Cardiac muscle cell (in vitro differentiated cells and primary cell): ENCODE results near the gene MED4. TPM values are rescaled to one million over a fixed set of nuclear protein-coding genes. Genes with fewer than 3 reads are reported as not detected.

Source experiments
- DNase-seq, 2 donors: peaks; one replicate each; pipeline versions ENCODE4 v3.0.0 to v3.0.0-alpha.2; 2010 to 2017; ENCODE audit warnings: low read depth in 1 of 2, low spot score in 1 of 2
- H3K27ac ChIP-seq: fragments of 200-600 bp; sonication (generic); 2 replicates; pipeline ENCODE4 v1.5.1; 2016
- H3K27me3 ChIP-seq: fragments of 200-600 bp; sonication (generic); 2 replicates; pipeline ENCODE4 v1.6.0; 2016; ENCODE audit warnings: control low read depth
- H3K36me3 ChIP-seq: fragments of 200-600 bp; sonication (generic); 2 replicates; pipeline ENCODE4 v1.5.1; 2016; ENCODE audit warnings: control low read depth
- H3K4me1 ChIP-seq: fragments of 200-600 bp; sonication (generic); 2 replicates; pipeline ENCODE4 v1.8.1; 2017; ENCODE audit warnings: low read depth, mild to moderate bottlenecking, mixed run types
- H3K4me3 ChIP-seq: fragments of 200-600 bp; sonication (generic); 2 replicates; pipeline ENCODE4 v1.5.1; 2016; ENCODE audit warnings: mild to moderate bottlenecking
- H3K9me3 ChIP-seq: fragments of 200-600 bp; sonication (generic); 2 replicates; pipeline ENCODE4 v1.5.1; 2017; ENCODE audit warnings: low read depth, mild to moderate bottlenecking, control low read depth
- polyA plus RNA-seq: library from polyadenylated mRNA; unstranded; fragments of >200 nt; fragmentation: Nextera tagmentation; extraction: Ambion mirVana; gene quantifications from 2 replicates; pipeline ENCODE4 v1.2.1, GENCODE V29; 2016
- total RNA-seq: library from RNA; depleted of rRNA; stranded (reverse); fragments of >200 nt; gene quantifications from 2 replicates; pipeline ENCODE4 v1.2.3, GENCODE V29; 2016
- TF ChIP-seq, protein P1 (sequence below): IDR thresholded peaks from 2 replicates; pipeline ENCODE4 v1.5.1; 2012; ENCODE audit warnings: low read depth, mild to moderate bottlenecking, low read length

MED4 gene
- total and polyA plus RNA-seq, 2 experiments from 2014 or later: 22.4 to 77.3 TPM

DNA sequence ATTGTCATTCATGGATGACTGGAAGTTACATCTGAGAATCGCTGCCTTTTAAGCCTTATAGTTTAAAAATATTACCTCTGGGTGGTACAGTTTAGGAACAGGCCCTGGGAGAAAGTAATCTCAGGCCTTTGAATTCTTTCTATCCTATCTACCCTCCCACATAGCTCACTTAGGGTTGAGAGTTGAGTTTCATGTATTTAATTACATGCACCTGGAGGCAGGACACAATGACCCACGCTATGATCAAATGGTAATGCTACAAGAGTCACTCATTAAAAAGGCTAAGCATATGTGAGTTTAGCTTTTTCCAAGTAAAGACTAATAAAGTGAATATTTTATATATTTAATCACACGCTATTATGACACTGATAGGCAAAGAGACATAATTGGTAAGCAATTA lies 25.3 kb upstream of the MED4 start:
- Histone ChIP-seq H3K27me3 (no peaks in the 10 kb centered on the region), H3K27ac (no peak overlapping the region), H3K36me3 (no peaks in the 10 kb centered on the region), H3K4me3 (no peak overlapping the region), H3K9me3 (no peaks in the 10 kb centered on the region), H3K4me1 (peaks cover 3% of the 10 kb centered on the region)
- no peak for DNase-seq
- TF ChIP-seq, protein P1, sequence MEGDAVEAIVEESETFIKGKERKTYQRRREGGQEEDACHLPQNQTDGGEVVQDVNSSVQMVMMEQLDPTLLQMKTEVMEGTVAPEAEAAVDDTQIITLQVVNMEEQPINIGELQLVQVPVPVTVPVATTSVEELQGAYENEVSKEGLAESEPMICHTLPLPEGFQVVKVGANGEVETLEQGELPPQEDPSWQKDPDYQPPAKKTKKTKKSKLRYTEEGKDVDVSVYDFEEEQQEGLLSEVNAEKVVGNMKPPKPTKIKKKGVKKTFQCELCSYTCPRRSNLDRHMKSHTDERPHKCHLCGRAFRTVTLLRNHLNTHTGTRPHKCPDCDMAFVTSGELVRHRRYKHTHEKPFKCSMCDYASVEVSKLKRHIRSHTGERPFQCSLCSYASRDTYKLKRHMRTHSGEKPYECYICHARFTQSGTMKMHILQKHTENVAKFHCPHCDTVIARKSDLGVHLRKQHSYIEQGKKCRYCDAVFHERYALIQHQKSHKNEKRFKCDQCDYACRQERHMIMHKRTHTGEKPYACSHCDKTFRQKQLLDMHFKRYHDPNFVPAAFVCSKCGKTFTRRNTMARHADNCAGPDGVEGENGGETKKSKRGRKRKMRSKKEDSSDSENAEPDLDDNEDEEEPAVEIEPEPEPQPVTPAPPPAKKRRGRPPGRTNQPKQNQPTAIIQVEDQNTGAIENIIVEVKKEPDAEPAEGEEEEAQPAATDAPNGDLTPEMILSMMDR: no peak

DNA sequence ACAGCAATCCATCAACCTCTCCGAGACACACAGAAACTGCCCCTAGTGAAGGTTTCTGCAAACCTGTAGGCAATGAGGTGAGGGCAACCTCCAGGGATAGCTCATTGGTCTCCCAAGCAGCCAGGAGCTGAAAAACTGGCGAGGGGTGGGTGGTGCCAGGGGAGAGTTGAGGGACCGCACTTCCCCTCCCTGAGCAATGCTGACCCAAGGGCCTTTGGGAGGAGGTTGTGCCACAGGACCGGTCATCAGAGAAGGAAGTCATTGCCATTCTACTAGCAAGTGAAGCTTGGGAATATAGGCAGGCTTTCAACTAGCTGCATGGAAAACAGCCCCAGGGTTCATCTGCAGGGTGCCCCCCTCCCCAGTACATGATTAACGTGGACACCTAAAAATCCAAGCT lies 23.1 kb upstream of the MED4 start:
- peaks cover 3% of the 10 kb centered on the region for H3K4me1 ChIP-seq
- H3K9me3 ChIP-seq: no peaks in the 10 kb centered on the region
- no peak overlapping the region for H3K4me3 ChIP-seq
- DNase-seq: no peak
- TF ChIP-seq, protein P1: no peak
- no peak overlapping the region for H3K27ac ChIP-seq
- no peaks in the 10 kb centered on the region for H3K27me3 ChIP-seq
- H3K36me3 ChIP-seq: no peaks in the 10 kb centered on the region

DNA sequence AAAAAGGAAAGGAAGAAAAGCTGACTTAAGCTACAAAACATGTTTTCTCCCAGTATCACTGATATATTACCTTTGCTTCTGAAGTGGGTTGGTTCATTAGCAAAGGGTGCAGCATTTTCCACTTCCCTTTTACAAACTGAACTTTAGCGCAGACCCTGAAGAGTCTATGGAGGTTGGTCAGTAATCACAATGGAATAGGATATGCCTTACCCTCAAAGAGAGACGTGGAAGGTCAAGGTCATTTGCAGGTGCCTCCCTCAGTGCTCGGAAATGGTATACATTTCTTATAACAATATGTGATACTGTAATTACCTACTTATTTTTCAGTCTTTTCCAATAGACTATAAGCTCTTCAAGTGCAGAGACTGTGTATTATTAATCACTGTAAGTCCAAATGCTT lies 21.9 kb upstream of the MED4 start:
- no peak for DNase-seq
- H3K9me3 ChIP-seq: no peaks in the 10 kb centered on the region
- H3K36me3 ChIP-seq: no peaks in the 10 kb centered on the region
- TF ChIP-seq, protein P1: no peak
- H3K27me3 ChIP-seq: no peaks in the 10 kb centered on the region
- no peak overlapping the region for H3K4me3 ChIP-seq
- no peak overlapping the region for H3K27ac ChIP-seq
- H3K4me1 ChIP-seq: peaks cover 3% of the 10 kb centered on the region

DNA sequence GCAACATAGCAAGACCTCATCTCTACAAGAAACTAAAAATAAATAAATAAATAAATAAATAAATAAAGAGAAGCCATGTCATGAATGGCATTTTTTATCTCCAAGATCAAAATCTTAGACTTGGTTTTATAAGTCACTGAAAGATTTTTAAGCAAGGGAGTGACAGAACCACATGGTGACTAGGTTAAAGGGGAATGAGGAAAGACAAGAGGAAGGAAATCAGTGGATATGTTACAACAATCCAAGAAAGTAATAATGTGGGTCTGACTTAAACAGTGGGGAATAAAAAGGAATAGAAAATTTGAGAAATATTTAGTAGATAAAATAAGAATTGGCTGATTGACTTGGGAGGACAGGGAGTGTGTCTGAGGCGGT lies 18.8 kb upstream of the MED4 start:
- TF ChIP-seq, protein P1: no peak
- no peaks in the 10 kb centered on the region for H3K4me1 ChIP-seq
- no peaks in the 10 kb centered on the region for H3K9me3 ChIP-seq
- H3K27ac ChIP-seq: no peak overlapping the region
- no peak for DNase-seq
- no peaks in the 10 kb centered on the region for H3K27me3 ChIP-seq
- H3K36me3 ChIP-seq: no peaks in the 10 kb centered on the region
- no peak overlapping the region for H3K4me3 ChIP-seq

DNA sequence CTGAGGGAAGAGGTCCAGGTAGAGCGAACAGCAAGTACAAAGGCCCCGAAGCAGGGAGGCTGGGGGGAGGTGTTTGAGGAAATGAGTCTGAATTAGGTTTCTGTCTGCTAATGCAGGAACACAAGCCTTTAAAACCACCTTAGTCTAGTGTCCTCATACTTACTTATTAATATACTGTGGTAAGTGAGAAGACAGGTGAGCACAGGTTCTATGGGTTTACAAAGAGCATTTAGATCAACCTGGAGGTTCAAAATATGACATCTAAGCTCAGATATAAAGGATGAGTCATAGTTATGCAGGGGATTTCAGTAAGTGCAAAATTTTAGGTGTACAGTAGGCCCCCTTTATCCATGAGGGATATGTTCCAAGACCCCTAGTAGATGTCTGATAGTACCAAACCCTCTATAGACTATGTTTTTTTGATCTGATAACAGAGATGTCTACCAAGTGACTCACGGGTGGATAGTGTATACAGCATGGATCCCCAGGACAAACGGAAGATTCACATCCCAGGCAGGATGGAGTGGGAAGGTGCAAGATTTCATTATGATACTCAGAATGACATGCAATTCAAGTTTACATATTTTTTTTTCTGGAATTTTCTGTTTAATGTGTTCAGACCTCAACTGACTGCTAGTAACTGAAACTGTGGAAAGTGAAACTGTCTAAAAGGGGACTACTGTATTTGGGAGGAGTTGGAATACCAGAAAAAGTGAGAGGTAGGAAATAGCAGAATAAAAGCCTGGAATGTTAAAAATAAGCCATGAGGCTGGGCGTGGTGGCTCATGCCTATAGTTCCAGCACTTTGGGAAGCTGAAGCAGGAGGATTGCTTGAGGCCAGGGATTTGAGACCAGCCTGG lies 18.2 kb upstream of the MED4 start:
- no peak overlapping the region for H3K4me3 ChIP-seq
- no peaks in the 10 kb centered on the region for H3K9me3 ChIP-seq
- H3K4me1 ChIP-seq: no peaks in the 10 kb centered on the region
- no peaks in the 10 kb centered on the region for H3K36me3 ChIP-seq
- TF ChIP-seq, protein P1: no peak
- DNase-seq: no peak
- H3K27me3 ChIP-seq: no peaks in the 10 kb centered on the region
- no peak overlapping the region for H3K27ac ChIP-seq
